Ovary (tissue), 10 donors: Measurements from ENCODE around the gene DCTN3. TPM values are rescaled to one million over a fixed set of nuclear protein-coding genes. Genes with fewer than 3 reads are reported as not detected.

Source experiments
- DNase-seq, 5 donors: peaks; one replicate each; pipeline ENCODE4 v3.0.0-alpha.2; 2019 to 2020
- H3K27ac ChIP-seq, 2 donors: fragments of 200-600 bp; one replicate each; pipeline versions ENCODE4 v1.5.1 to v1.8.0; 2019 to 2022
- H3K27me3 ChIP-seq: fragments of 200-600 bp; one replicate; pipeline ENCODE4 v1.8.0; 2022
- H3K36me3 ChIP-seq: fragments of 200-600 bp; sonication (generic); one replicate; pipeline ENCODE4 v1.5.1; 2019
- H3K4me1 ChIP-seq: one replicate; pipeline ENCODE4 v1.8.1; 2013; ENCODE audit warnings: mild to moderate bottlenecking, moderate library complexity; ENCODE audit not compliant: insufficient read depth
- H3K4me3 ChIP-seq: fragments of 200-600 bp; sonication (generic); one replicate; pipeline ENCODE4 v1.5.1; 2017
- H3K9me3 ChIP-seq, 2 donors: fragments of 200-600 bp in 1 of 2; sonication (generic) in 1 of 2; one replicate each; pipeline versions ENCODE4 v1.5.1 to v1.8.1; 2013 to 2019; ENCODE audit warnings: mild to moderate bottlenecking in 1 of 2, moderate library complexity in 1 of 2
- EP300 ChIP-seq: sonication (generic); formaldehyde crosslinking; IDR thresholded peaks from one replicate; pipeline ENCODE4 v1.6.1; 2017; ENCODE audit warnings: antibody characterized with exemption
- POLR2A ChIP-seq: fragments of 450-650 bp; IDR thresholded peaks from one replicate; pipeline ENCODE4 v1.6.1; 2017; ENCODE audit warnings: antibody characterized with exemption, mild to moderate bottlenecking, moderate library complexity
- WGBS, 3 donors: extraction: QIAGEN DNeasy Blood & Tissue Kit in 1 of 3; methylation state at CpG; one replicate each; pipeline versions ENCODE4 v1.1.5 to v1.1.7; 2013 to 2017; 5-methylcytosine and 5-hydroxymethylcytosine counted together
- intact Hi-C, 4 donors: fragments of 100-400 bp; cut with DNase I; formaldehyde crosslinking; loops; one replicate each; pipeline versions ENCODE4 v1.11.0 to v1.15.1; 2022 to 2023
- long read RNA-seq, 3 donors: library from polyadenylated mRNA in 2 of 3; unstranded in 2 of 3; transcript quantifications; one replicate each; pipeline ENCODE4 v2.0.0 and lab custom pipeline, GENCODE V29; 2021 to 2026
- polyA plus RNA-seq, 2 donors: library from polyadenylated mRNA; stranded (reverse); fragments of 200-250 nt in 1 of 2; fragments of 350-450 nt in 1 of 2; fragmentation: Illumina TruSeq in 1 of 2; extraction: RNeasy Lipid Tissue Mini Kit (QIAGEN cat#74804) in 1 of 2; gene quantifications; one replicate each; pipeline ENCODE4 v1.2.3, GENCODE V29; 2013 to 2014
- total RNA-seq, 7 donors: library from RNA; depleted of rRNA in 2 of 7; stranded (reverse); fragments of >200 nt in 2 of 7; fragmentation: NEBNext Ultra II Directional in 3 of 7; extraction: Animal tissue kit (Norgen Biotek cat#: 25700) in 3 of 7; gene quantifications; one replicate each; pipeline versions ENCODE4 v1.1.0 to v1.2.4, GENCODE V29; 2016 to 2023
- TF ChIP-seq, protein P1 (sequence below), 3 donors: fragments of 450-650 bp in 2 of 3; fragments of 200-600 bp in 1 of 3; IDR thresholded peaks; one replicate each; pipeline versions ENCODE4 v1.5.1 to v1.8.0; 2016 to 2022; ENCODE audit warnings: antibody characterized with exemption in 3 of 3, mild to moderate bottlenecking in 1 of 3
- donor health status: DM: no; HTN: no; CAD: no; lungs with moderate emphysema.
- donor health status: DM: no; HTN: no; CAD: no.
- donor health status: Bipolar disorder and iron deficiency.
- donor health status: DM: yes; HTN: yes; CAD: no.
- donor health status: DM: no; HTN: no; CAD: no.
- donor health status: DM: yes; HTN: yes; CAD: no.

DCTN3 gene
- total RNA-seq (100 to 1,000 TPM in 1 of 7 donors, 10 to 100 TPM in 6; 56.4 to 103 (median 95.3) TPM), polyA plus RNA-seq (100 to 1,000 TPM in 1 of 2 donors, 10 to 100 TPM in 1; 62.4 to 106 TPM)
- long read RNA-seq, donor 1, transcript DCTN3-201 (7 exons, 808 nt) = major isoform, 39 of 43 reads
- long read RNA-seq, donor 1, partial matches to known transcripts = 0 of 43 reads
- long read RNA-seq, donor 1, other reads (novel, unspliced or antisense) = 2 of 43 reads
- long read RNA-seq, donor 2, transcript DCTN3-201 (7 exons, 808 nt) = major isoform, 52 of 62 reads
- long read RNA-seq, donor 2, partial matches to known transcripts = 6 of 62 reads
- long read RNA-seq, donor 2, other reads (novel, unspliced or antisense) = 0 of 62 reads
- long read RNA-seq, donor 3, transcript DCTN3-201 (7 exons, 808 nt) = major isoform, 69 of 84 reads
- long read RNA-seq, donor 3, partial matches to known transcripts = 3 of 84 reads
- long read RNA-seq, donor 3, other reads (novel, unspliced or antisense) = 9 of 84 reads

DNA sequence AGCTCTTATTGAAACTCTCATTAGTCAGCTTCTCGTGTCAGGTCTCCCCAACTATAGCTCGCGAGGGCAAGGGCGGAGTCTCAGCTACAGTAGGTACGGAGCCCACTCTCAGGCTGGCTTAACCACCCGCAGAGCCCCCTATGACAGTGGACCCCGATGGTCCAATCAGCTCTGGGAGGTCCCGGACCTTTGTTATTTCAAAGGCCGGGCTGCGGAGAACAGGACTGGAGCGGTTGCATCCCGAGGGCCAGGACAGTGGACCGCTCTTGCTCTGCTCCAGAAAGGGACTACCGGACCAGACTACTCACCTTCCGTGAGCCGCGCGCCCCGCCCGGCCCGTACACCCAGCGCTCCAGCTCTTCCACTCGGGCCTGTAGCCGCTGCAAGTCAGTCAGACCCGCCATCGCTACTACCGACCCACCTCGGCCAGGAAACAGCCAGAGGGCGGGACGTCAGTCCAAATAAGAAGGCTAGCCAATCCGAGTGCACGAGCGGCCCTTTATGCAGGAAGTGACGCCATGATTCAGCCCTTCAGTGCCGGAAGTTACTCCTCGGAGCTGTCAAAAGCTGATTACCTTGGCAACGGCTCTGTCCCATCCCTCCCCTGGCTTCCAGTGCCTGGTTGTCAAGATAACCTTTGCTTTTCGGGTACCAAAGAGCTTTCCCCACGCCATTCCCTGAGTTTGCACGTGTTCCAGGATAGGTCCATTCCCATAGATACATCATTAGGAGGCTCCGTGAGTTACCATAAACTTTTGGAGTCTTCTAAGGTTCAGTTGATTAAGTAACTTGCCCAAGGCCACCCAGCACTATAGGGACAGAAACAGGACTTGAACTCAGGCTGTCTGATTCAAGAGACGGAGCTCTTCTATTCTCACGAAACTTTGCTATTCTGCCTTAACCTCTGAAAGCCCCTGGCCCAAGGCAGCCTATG, at the start of gene DCTN3:
TSS of gene DCTN3 (minus strand) at position 435 of the 934 bp plus-strand sequence. CDS start at position 404, 31 bp downstream.
- no peak within 1 kb of the TSS for H3K27ac ChIP-seq
- WGBS, 3 donors = 3 to 4% (median 4%) methylated on average over 43 of the region's 43 CpGs
- H3K4me3 ChIP-seq = peak within 1 kb of the TSS; percentile 72
- peaks cover 6% of the 10 kb centered on the region for H3K4me1 ChIP-seq
- H3K36me3 ChIP-seq = no peaks in the 10 kb centered on the region
- peak; percentile 88 to 95 (median 91) for DNase-seq
- intact Hi-C loops = no loop called here
- H3K27me3 ChIP-seq = no peaks in the 10 kb centered on the region
- TF ChIP-seq, protein P1, sequence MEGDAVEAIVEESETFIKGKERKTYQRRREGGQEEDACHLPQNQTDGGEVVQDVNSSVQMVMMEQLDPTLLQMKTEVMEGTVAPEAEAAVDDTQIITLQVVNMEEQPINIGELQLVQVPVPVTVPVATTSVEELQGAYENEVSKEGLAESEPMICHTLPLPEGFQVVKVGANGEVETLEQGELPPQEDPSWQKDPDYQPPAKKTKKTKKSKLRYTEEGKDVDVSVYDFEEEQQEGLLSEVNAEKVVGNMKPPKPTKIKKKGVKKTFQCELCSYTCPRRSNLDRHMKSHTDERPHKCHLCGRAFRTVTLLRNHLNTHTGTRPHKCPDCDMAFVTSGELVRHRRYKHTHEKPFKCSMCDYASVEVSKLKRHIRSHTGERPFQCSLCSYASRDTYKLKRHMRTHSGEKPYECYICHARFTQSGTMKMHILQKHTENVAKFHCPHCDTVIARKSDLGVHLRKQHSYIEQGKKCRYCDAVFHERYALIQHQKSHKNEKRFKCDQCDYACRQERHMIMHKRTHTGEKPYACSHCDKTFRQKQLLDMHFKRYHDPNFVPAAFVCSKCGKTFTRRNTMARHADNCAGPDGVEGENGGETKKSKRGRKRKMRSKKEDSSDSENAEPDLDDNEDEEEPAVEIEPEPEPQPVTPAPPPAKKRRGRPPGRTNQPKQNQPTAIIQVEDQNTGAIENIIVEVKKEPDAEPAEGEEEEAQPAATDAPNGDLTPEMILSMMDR (IDR thresholded peaks at IDR 0.05) = no peak
- TF ChIP-seq EP300 (no peak), POLR2A (peak; percentile 21)
- H3K9me3 ChIP-seq = no peaks in the 10 kb centered on the region

DNA sequence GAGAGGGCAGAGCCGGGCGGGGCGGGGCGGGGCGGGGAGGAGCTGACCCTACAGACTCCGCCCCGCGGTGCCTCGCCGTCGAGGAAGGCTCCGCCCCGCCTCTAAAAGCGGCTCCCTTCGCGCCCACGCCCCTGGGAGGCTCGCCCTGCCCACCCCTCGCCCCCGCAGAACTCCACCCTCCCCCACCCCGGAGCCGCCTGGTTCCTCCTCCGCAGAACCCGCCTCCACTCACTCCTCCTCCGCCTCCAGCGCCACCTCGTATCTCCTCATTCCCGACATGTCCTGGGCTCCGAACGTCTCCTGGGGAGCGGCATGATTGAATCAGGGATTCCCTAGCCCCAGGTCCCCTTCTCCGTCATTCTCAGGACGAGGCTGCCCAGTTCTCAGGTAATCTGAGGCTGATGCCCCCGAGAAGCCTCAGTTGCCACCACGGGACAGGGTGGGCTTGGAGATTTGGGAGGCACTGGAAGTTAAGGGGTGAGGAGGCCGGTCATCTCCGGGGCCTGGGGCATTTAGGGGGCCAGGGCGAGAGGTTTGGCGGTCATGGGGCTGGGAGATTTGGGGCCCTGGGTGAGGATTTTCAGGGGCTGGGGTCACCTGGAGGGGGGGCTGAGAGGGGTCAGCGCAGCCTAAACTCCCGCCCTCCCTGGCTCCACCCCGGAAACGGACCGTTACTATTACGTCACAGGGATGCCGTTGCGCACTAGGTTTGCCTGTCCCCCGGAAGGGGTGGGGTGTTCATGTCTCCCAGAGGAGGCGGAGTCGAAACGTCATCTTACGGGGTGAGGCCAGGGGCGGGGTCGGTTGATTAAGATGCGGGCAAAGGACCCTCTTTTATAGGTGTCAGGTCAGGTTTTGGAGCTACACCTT, 45.3 kb upstream of the DCTN3 start:
- intact Hi-C loops = loop anchor here in 1 of 4 donors (10.0 kb wide), 1 partner anchor 1501 kb away; the partner anchor contains the start of gene B4GALT1
- Histone ChIP-seq H3K27me3 (no peaks in the 10 kb centered on the region), H3K27ac (peak overlapping the region; percentile 94 to 98), H3K4me1 (peaks cover 4% of the 10 kb centered on the region), H3K4me3 (peak overlapping the region; percentile 81), H3K9me3 (no peaks in the 10 kb centered on the region), H3K36me3 (no peaks in the 10 kb centered on the region)
- WGBS, 3 donors = 1% methylated on average over 40 to 55 of the region's 55 CpGs
- TF ChIP-seq, protein P1 (IDR thresholded peaks at IDR 0.05) = peak in 1 of 3 donors; percentile 45
- TF ChIP-seq POLR2A (peak; percentile 95), EP300 (peak; percentile 40)
- peak; percentile 96 to 98 (median 98) for DNase-seq

GRCh38 chr9:34665067-34665380, 44.7 kb upstream of the DCTN3 start:
- TF ChIP-seq EP300 (no peak), POLR2A (no peak)
- TF ChIP-seq, protein P1 (IDR thresholded peaks at IDR 0.05) = no peak
- H3K27me3 ChIP-seq = no peaks in the 10 kb centered on the region
- DNase-seq = no peak
- intact Hi-C loops = loop anchor here in 1 of 4 donors (10.0 kb wide), 1 partner anchor 1500 kb away; the partner anchor contains the start of gene B4GALT1
- H3K9me3 ChIP-seq = no peaks in the 10 kb centered on the region
- peak overlapping the region; percentile 59 to 94 for H3K27ac ChIP-seq
- H3K36me3 ChIP-seq = no peaks in the 10 kb centered on the region
- H3K4me3 ChIP-seq = peak overlapping the region; percentile 81
- H3K4me1 ChIP-seq = peaks cover 4% of the 10 kb centered on the region
- 0 to 2% (median 1%) methylated on average over 7 to 26 of the region's 26 CpGs for WGBS, 3 donors
